ENCODE measurements around the gene AK9. TPM values are rescaled to one million over a fixed set of nuclear protein-coding genes. Genes with fewer than 3 reads are reported as not detected.

The AK9 gene
- total and polyA plus RNA-seq, 4 donors, result 1.1 to 5.3 (median 3.8) TPM

DNA sequence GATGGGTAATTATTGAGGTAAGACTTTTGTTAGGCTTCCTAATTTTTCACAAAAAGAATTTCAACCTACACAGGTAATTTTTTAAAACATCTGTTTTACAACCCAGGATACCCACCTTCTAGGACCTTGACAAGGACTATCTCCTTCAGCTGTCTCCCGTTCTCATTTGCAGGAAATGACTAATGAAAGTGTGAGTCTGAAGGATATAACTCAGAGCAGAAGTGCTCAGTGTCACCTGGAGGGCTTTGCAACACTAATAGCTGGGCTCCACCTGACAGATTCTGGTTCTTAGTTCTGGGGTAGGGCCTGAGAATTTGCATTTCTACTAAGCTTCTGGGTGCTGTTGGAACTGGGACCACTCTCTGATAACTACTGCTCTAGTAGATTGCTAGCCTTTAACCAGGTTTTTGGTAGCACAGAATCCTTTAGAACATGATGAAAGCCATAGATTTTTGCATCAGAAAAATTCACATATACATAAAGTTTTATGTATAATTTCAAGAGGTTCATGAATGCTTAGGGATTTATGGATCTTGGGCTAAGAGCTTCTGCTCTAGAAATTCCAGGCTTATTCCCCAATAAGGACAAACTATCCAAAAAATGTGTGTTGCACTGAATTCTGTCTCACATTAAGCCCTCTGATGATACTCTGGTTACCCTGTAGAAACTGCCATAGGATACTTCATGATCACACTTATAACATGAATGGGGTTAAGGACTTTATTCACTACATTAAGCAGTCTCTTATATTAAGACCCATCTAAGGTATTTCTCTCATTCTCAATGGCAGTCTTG is 30.3 kb downstream of the AK9 start:
- Histone ChIP-seq H3K36me3 (ENCODE audit: control insufficient read depth in 4 of 4, insufficient read depth in 3 of 4, low read depth in 1 of 4, low read length in 3 of 4) (peaks cover 0 to 2% (median 0%) of the 10 kb centered on the region in 4 donors), H3K27me3 (ENCODE audit: control insufficient read depth in 4 of 4, insufficient read depth in 4 of 4, low read length in 3 of 4) (no peaks in the 10 kb centered on the region), H3K9me3 (ENCODE audit: control insufficient read depth in 4 of 4, low read length in 3 of 4) (no peaks in the 10 kb centered on the region), H3K4me3 (ENCODE audit: low read depth in 1 of 3, low read length in 3 of 3) (no peak overlapping the region), H3K9ac (ENCODE audit: low read depth in 1 of 2, low read length in 2 of 2) (no peak overlapping the region), H3K27ac (ENCODE audit: low read depth in 1 of 2, low read length in 2 of 2) (no peak overlapping the region), H3K4me1 (ENCODE audit: control insufficient read depth in 4 of 4, insufficient read depth in 4 of 4, low read length in 3 of 4) (no peaks in the 10 kb centered on the region)
- TF ChIP-seq FOXA2 (IDR thresholded peaks at IDR 0.05), result no peak
- TF ChIP-seq GABPA (IDR thresholded peaks at IDR 0.05 in 1 of 2, conservative IDR thresholded peaks at IDR 0.05 in 1 of 2), result no peak
- TF ChIP-seq FOXA1 (IDR thresholded peaks at IDR 0.05), result no peak
- TF ChIP-seq JUND (IDR thresholded peaks at IDR 0.05), result no peak
- TF ChIP-seq, protein P1, sequence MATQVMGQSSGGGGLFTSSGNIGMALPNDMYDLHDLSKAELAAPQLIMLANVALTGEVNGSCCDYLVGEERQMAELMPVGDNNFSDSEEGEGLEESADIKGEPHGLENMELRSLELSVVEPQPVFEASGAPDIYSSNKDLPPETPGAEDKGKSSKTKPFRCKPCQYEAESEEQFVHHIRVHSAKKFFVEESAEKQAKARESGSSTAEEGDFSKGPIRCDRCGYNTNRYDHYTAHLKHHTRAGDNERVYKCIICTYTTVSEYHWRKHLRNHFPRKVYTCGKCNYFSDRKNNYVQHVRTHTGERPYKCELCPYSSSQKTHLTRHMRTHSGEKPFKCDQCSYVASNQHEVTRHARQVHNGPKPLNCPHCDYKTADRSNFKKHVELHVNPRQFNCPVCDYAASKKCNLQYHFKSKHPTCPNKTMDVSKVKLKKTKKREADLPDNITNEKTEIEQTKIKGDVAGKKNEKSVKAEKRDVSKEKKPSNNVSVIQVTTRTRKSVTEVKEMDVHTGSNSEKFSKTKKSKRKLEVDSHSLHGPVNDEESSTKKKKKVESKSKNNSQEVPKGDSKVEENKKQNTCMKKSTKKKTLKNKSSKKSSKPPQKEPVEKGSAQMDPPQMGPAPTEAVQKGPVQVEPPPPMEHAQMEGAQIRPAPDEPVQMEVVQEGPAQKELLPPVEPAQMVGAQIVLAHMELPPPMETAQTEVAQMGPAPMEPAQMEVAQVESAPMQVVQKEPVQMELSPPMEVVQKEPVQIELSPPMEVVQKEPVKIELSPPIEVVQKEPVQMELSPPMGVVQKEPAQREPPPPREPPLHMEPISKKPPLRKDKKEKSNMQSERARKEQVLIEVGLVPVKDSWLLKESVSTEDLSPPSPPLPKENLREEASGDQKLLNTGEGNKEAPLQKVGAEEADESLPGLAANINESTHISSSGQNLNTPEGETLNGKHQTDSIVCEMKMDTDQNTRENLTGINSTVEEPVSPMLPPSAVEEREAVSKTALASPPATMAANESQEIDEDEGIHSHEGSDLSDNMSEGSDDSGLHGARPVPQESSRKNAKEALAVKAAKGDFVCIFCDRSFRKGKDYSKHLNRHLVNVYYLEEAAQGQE (IDR thresholded peaks at IDR 0.05), result no peak
- no peak for TF ChIP-seq RXRA (IDR thresholded peaks at IDR 0.05)
- TF ChIP-seq HNF4A (conservative IDR thresholded peaks at IDR 0.05), result no peak
- TF ChIP-seq, protein P2, sequence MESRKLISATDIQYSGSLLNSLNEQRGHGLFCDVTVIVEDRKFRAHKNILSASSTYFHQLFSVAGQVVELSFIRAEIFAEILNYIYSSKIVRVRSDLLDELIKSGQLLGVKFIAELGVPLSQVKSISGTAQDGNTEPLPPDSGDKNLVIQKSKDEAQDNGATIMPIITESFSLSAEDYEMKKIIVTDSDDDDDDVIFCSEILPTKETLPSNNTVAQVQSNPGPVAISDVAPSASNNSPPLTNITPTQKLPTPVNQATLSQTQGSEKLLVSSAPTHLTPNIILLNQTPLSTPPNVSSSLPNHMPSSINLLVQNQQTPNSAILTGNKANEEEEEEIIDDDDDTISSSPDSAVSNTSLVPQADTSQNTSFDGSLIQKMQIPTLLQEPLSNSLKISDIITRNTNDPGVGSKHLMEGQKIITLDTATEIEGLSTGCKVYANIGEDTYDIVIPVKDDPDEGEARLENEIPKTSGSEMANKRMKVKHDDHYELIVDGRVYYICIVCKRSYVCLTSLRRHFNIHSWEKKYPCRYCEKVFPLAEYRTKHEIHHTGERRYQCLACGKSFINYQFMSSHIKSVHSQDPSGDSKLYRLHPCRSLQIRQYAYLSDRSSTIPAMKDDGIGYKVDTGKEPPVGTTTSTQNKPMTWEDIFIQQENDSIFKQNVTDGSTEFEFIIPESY (IDR thresholded peaks at IDR 0.05), result no peak
- TF ChIP-seq, protein P3, sequence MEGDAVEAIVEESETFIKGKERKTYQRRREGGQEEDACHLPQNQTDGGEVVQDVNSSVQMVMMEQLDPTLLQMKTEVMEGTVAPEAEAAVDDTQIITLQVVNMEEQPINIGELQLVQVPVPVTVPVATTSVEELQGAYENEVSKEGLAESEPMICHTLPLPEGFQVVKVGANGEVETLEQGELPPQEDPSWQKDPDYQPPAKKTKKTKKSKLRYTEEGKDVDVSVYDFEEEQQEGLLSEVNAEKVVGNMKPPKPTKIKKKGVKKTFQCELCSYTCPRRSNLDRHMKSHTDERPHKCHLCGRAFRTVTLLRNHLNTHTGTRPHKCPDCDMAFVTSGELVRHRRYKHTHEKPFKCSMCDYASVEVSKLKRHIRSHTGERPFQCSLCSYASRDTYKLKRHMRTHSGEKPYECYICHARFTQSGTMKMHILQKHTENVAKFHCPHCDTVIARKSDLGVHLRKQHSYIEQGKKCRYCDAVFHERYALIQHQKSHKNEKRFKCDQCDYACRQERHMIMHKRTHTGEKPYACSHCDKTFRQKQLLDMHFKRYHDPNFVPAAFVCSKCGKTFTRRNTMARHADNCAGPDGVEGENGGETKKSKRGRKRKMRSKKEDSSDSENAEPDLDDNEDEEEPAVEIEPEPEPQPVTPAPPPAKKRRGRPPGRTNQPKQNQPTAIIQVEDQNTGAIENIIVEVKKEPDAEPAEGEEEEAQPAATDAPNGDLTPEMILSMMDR (IDR thresholded peaks at IDR 0.05; ENCODE audit: low read depth, low read length, missing input control), result no peak
- TF ChIP-seq HNF4G (IDR thresholded peaks at IDR 0.05), result no peak
- TF ChIP-seq TAF1 (conservative IDR thresholded peaks at IDR 0.05), result no peak
- no peak for TF ChIP-seq RAD21 (IDR thresholded peaks at IDR 0.05)
- no peak for TF ChIP-seq NR2F2 (IDR thresholded peaks at IDR 0.05)
- TF ChIP-seq, protein P4, sequence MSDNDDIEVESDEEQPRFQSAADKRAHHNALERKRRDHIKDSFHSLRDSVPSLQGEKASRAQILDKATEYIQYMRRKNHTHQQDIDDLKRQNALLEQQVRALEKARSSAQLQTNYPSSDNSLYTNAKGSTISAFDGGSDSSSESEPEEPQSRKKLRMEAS (IDR thresholded peaks at IDR 0.05), result no peak
- TF ChIP-seq, protein P5, sequence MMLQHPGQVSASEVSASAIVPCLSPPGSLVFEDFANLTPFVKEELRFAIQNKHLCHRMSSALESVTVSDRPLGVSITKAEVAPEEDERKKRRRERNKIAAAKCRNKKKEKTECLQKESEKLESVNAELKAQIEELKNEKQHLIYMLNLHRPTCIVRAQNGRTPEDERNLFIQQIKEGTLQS (IDR thresholded peaks at IDR 0.05), result no peak
- TF ChIP-seq SP1 (IDR thresholded peaks at IDR 0.05), result no peak
- no peak for TF ChIP-seq EGR1 (IDR thresholded peaks at IDR 0.05; ENCODE audit: low read depth in 2 of 2)
- no peak for TF ChIP-seq YY1 (IDR thresholded peaks at IDR 0.05)
- DNase-seq (ENCODE audit: low spot score), result no peak
- 68% methylated on average over 1 of the region's 1 CpG for WGBS
